Lower lobe of right lung (tissue), 2 donors: Measurements from ENCODE around the gene GLT8D2. TPM values are rescaled to one million over a fixed set of nuclear protein-coding genes. Genes with fewer than 3 reads are reported as not detected.

Experiments
- ATAC-seq, 2 donors: fragments of 200-7000 bp; cut with Tn5 transposase; one replicate each; pipeline ENCODE4 v1.9.1; 2020 to 2022; ENCODE audit warnings: mild to moderate bottlenecking in 2 of 2, moderate library complexity in 2 of 2
- DNase-seq: peaks from one replicate; pipeline ENCODE4 v3.0.0-alpha.2; 2020
- H3K27ac ChIP-seq: fragments of 200-600 bp; one replicate; pipeline ENCODE4 v1.8.0; 2022
- H3K27me3 ChIP-seq: fragments of 200-600 bp; one replicate; pipeline ENCODE4 v1.8.0; 2022; ENCODE audit warnings: low read depth
- H3K36me3 ChIP-seq: fragments of 200-600 bp; one replicate; pipeline ENCODE4 v1.8.0; 2022; ENCODE audit warnings: mild to moderate bottlenecking
- H3K4me1 ChIP-seq: fragments of 200-600 bp; one replicate; pipeline ENCODE4 v1.8.0; 2022
- H3K4me3 ChIP-seq: fragments of 200-600 bp; one replicate; pipeline ENCODE4 v1.8.0; 2022; ENCODE audit warnings: mild to moderate bottlenecking
- H3K9me3 ChIP-seq: fragments of 200-600 bp; one replicate; pipeline ENCODE4 v1.8.0; 2022
- CTCF ChIP-seq: fragments of 200-600 bp; IDR thresholded peaks from one replicate; pipeline ENCODE4 v1.8.0; 2022; ENCODE audit warnings: antibody characterized with exemption, mild to moderate bottlenecking
- intact Hi-C: fragments of 100-400 bp; cut with DNase I; formaldehyde crosslinking; loops from one replicate; pipeline ENCODE4 v1.11.0; 2022
- long read RNA-seq: library from polyadenylated mRNA; unstranded; transcript quantifications from one replicate; pipeline ENCODE4 v2.0.0, GENCODE V29; 2021
- total RNA-seq: library from RNA; stranded (reverse); fragmentation: NEBNext Ultra II Directional; extraction: Animal tissue kit (Norgen Biotek cat#: 25700); gene quantifications from one replicate; pipeline ENCODE4 v1.2.1, GENCODE V29; 2021
- donor health status: DM: no; HTN: yes; CAD: no; lungs with severe emphysema.

GLT8D2 gene
- 10.5 TPM for total RNA-seq
- long read RNA-seq, transcript GLT8D2-201 (11 exons, 1,880 nt), result major isoform, 11 of 18 reads
- long read RNA-seq, partial matches to known transcripts, result 6 of 18 reads
- long read RNA-seq, other reads (novel, unspliced or antisense), result 1 of 18 reads

- intact Hi-C loops, result no loop called here
- DNase-seq (peak; percentile 56), ATAC-seq (peak; percentile 75 to 82)
- Histone ChIP-seq H3K36me3 (no peaks in the 10 kb centered on the region), H3K27ac (peak within 1 kb of the TSS; percentile 57), H3K9me3 (no peaks in the 10 kb centered on the region), H3K27me3 (peaks cover 12% of the 10 kb centered on the region), H3K4me3 (peak within 1 kb of the TSS; percentile 47), H3K4me1 (peaks cover 9% of the 10 kb centered on the region)
- TF ChIP-seq CTCF, result no peak
Measured at GRCh38 chr12:104049903-104050356, at the start of gene GLT8D2. GLT8D2 (minus strand) TSS chr12:104050187; CDS start chr12:104019648, 30,539 bp downstream.

- ATAC-seq (no peak), DNase-seq (no peak)
- Histone ChIP-seq H3K4me1 (no peaks in the 10 kb centered on the region), H3K27me3 (no peaks in the 10 kb centered on the region), H3K27ac (no peak overlapping the region), H3K4me3 (no peak overlapping the region), H3K9me3 (no peaks in the 10 kb centered on the region), H3K36me3 (peaks cover 98% of the 10 kb centered on the region)
- TF ChIP-seq CTCF, result no peak
- intact Hi-C loops, result no loop called here
Measured at GRCh38 chr12:104097954-104098353, 48.0 kb upstream of the GLT8D2 start.

- Histone ChIP-seq H3K27me3 (no peaks in the 10 kb centered on the region), H3K4me1 (no peaks in the 10 kb centered on the region), H3K4me3 (no peak overlapping the region), H3K27ac (no peak overlapping the region), H3K36me3 (peaks cover 84% of the 10 kb centered on the region), H3K9me3 (no peaks in the 10 kb centered on the region)
- ATAC-seq, result no peak
- intact Hi-C loops, result no loop called here
- DNase-seq, result no peak
- no peak for TF ChIP-seq CTCF
Measured at GRCh38 chr12:104095289-104095688, 45.3 kb upstream of the GLT8D2 start.

GRCh38 chr12:104094284-104094683 lies 44.3 kb upstream of the GLT8D2 start:
- no peak for DNase-seq
- Histone ChIP-seq H3K27me3 (no peaks in the 10 kb centered on the region), H3K4me1 (no peaks in the 10 kb centered on the region), H3K36me3 (peaks cover 84% of the 10 kb centered on the region), H3K27ac (no peak overlapping the region), H3K4me3 (no peak overlapping the region), H3K9me3 (no peaks in the 10 kb centered on the region)
- TF ChIP-seq CTCF, result no peak
- no peak for ATAC-seq
- intact Hi-C loops, result no loop called here

- Histone ChIP-seq H3K4me1 (no peaks in the 10 kb centered on the region), H3K27ac (no peak overlapping the region), H3K9me3 (no peaks in the 10 kb centered on the region), H3K27me3 (no peaks in the 10 kb centered on the region), H3K4me3 (no peak overlapping the region), H3K36me3 (peaks cover 84% of the 10 kb centered on the region)
- no peak for ATAC-seq
- intact Hi-C loops, result no loop called here
- TF ChIP-seq CTCF, result no peak
- no peak for DNase-seq
Measured at GRCh38 chr12:104091136-104091535, 41.1 kb upstream of the GLT8D2 start.

- intact Hi-C loops, result no loop called here
- no peak overlapping the region for H3K27ac ChIP-seq
- no peak overlapping the region for H3K4me3 ChIP-seq
- H3K9me3 ChIP-seq, result no peaks in the 10 kb centered on the region
- DNase-seq, result no peak
- ATAC-seq, result no peak
- H3K27me3 ChIP-seq, result no peaks in the 10 kb centered on the region
- peaks cover 84% of the 10 kb centered on the region for H3K36me3 ChIP-seq
- TF ChIP-seq CTCF, result no peak
- no peaks in the 10 kb centered on the region for H3K4me1 ChIP-seq
Measured at GRCh38 chr12:104090685-104091084, 40.7 kb upstream of the GLT8D2 start.
